ENCODE measurements around the gene CLOCK. TPM values are rescaled to one million over a fixed set of nuclear protein-coding genes. Genes with fewer than 3 reads are reported as not detected.

The CLOCK gene
- total and polyA plus RNA-seq, 10 of the 15 experiments (the other 5 are each of a cell fraction or from before 2014, with no cell fraction given) = 2.8 to 11.7 (median 10.4) TPM

DNA sequence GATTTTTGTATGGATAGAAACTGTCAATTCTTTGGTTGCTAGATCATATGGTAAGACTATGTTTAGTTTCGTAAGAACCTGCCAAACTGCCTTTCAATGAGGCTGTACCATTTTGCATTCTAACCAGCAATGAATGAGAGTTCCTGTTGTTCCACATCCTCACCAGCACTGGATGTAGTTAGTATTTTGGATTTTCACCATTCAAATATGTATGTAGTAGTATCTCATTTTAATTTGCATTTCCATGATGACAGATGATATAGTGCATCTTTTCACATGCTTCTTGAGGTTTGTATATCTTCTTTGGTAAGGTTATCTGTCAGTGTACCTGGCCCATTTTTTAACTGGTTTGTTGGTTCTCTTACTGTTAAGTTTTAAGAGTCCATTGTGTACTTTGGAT is 34.6 kb downstream of the CLOCK start:
- FAIRE-seq (peak; percentile 23), ATAC-seq (no peak)

More for the DNA sequence above, 34.6 kb downstream of the CLOCK start:
- no peak overlapping the region for H3K9ac ChIP-seq (ENCODE audit: control insufficient read depth, insufficient read depth, low read length)
- CTCF ChIA-PET = no interaction called here
- SMC1A ChIA-PET (ENCODE audit: uncharacterized antibody, unreplicated experiment) = no interaction called here
- POLR2A ChIA-PET = no interaction called here
- intact Hi-C loops (cut with micrococcal nuclease; ENCODE audit: unreplicated experiment) = no loop called here
- H3K4me2 ChIP-seq (ENCODE audit: control insufficient read depth, insufficient read depth) = no peak overlapping the region
- peaks cover 2% of the 10 kb centered on the region; the same call in 1 of the 2 replicates for H3K79me2 ChIP-seq (ENCODE audit: control insufficient read depth, insufficient read depth, low read length)
- no peaks in the 10 kb centered on the region for H3K9me3 ChIP-seq (replicated peaks; ENCODE audit: control insufficient read depth, insufficient read depth, low read length)
- H3K4me1 ChIP-seq (ENCODE audit: control insufficient read depth, insufficient read depth, low read length) = no peaks in the 10 kb centered on the region
- TF ChIP-seq, protein P1, sequence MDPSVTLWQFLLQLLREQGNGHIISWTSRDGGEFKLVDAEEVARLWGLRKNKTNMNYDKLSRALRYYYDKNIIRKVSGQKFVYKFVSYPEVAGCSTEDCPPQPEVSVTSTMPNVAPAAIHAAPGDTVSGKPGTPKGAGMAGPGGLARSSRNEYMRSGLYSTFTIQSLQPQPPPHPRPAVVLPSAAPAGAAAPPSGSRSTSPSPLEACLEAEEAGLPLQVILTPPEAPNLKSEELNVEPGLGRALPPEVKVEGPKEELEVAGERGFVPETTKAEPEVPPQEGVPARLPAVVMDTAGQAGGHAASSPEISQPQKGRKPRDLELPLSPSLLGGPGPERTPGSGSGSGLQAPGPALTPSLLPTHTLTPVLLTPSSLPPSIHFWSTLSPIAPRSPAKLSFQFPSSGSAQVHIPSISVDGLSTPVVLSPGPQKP (IDR thresholded peaks at IDR 0.05; ENCODE audit: low read depth, low read length) = no peak
- TF ChIP-seq ZNF207 (IDR thresholded peaks at IDR 0.05; ENCODE audit: borderline replicate concordance) (no peak), EED (IDR thresholded peaks at IDR 0.05; ENCODE audit: low read depth) (no peak), BCL11A (IDR thresholded peaks at IDR 0.05; ENCODE audit: low read depth, low read length) (no peak), HDAC2 (IDR thresholded peaks at IDR 0.05) (no peak), NBN (IDR thresholded peaks at IDR 0.05) (no peak), BMI1 (IDR thresholded peaks at IDR 0.05; ENCODE audit: borderline replicate concordance) (no peak), ATF2 (IDR thresholded peaks at IDR 0.05; ENCODE audit: low read length) (no peak), CHD1 (IDR thresholded peaks at IDR 0.05; ENCODE audit: low read depth, low read length) (no peak), SREBF1 (IDR thresholded peaks at IDR 0.05; ENCODE audit: low read length) (no peak)
- H3K36me3 ChIP-seq (ENCODE audit: control insufficient read depth in 2 of 2, insufficient read depth in 2 of 2, low read length in 1 of 2) = no peaks in the 10 kb centered on the region
- H3K27me3 ChIP-seq (replicated peaks in 1 of 2; ENCODE audit: control insufficient read depth in 2 of 2, insufficient read depth in 2 of 2, low read length in 1 of 2) = no peaks in the 10 kb centered on the region
- BruUV-seq (replicated peaks) = no TSS peak
- H3K4me3 ChIP-seq = no peak overlapping the region
- no peak for DNase-seq (ENCODE audit: low read depth, low spot score)
- RAD21 ChIA-PET (ENCODE audit: unreplicated experiment) = no interaction called here
- 97% methylated on average over 1 of the region's 1 CpG for WGBS (ENCODE audit: insufficient coverage, insufficient replicate concordance, low lambda C conversion rate, missing lambda C conversion rate)
- H2AFZ ChIP-seq (ENCODE audit: control insufficient read depth, low read depth, low read length) = no peak overlapping the region
- no peak overlapping the region for H3K27ac ChIP-seq (ENCODE audit: control insufficient read depth, insufficient read depth)
- H4K20me1 ChIP-seq (ENCODE audit: control insufficient read depth, insufficient read depth) = no peaks in the 10 kb centered on the region
- in situ Hi-C loops (cut with MboI) = no loop called here
